Fibroblast of upper back skin (primary cell): ENCODE measurements around the gene TMEM132D.

ENCODE experiments used
- DNase-seq: peaks from one replicate; pipeline ENCODE4 v3.0.0-alpha.2; 2013

TMEM132D gene

GRCh38 chr12:129325566-129325965, 578.3 kb downstream of the TMEM132D start:
- DNase-seq = no peak

DNA sequence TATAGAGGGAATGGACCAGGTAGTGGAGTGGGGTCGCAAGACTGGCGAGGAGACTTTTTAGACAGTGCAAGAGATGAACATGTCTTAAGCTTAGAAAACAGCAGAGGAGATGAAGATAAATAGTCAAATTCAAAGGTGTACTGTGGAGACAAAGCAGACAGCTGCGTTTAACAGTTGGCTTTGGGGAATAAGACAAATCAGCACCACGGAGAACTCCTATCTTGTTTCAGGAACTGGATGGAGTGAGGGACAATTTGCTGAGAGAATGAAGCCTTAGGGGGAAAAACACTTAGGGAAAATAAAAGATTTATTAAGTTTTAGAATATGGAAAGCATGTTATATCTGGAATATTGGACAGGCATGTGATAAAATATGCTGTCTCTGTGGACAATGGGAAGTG, 591.8 kb downstream of the TMEM132D start:
- DNase-seq = no peak

DNA sequence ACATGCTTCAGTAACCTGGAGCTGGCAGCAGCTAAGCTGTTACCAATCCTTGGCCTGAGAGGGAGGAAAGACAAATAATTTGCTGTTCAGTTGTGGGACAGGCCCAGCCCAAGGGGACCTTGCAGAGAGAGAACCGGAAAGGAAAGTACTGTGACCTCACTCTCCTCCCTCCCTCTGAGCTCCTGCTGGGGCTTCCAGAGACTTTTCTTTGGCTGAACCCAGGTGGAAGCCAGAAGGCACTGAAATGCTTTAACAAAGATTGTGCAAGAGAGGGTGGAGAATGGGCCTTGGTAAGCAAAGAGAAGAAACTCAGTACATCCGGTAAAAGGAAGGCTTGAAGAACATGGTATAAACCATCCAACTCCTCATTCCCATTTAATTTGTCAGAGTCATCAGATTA, 593.5 kb downstream of the TMEM132D start:
- DNase-seq = no peak

DNA sequence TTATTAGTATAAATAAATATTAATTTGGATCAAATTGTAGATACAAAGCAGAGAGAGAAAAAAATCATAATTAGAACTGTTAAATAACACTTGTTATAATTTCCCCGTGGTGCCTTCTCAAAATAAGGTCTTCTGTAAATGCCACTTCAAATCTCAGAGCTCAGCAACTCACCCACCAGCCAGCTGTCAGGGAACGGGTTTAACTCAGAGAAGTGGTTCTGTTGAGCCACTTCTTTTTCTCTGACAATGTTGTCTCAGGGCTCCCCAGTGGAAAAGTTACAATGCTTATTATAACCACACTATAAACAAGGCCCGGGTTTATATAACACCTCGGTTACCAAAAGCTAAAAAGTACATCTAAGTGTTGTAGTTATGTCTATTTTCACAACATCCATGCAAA, 598.0 kb downstream of the TMEM132D start:
- no peak for DNase-seq

GRCh38 chr12:129304529-129304928, 599.3 kb downstream of the TMEM132D start:
- no peak for DNase-seq

GRCh38 chr12:129300011-129300410, 603.8 kb downstream of the TMEM132D start:
- no peak for DNase-seq

- no peak for DNase-seq
Measured at GRCh38 chr12:129298921-129299320, 604.9 kb downstream of the TMEM132D start.

- no peak for DNase-seq
Measured at GRCh38 chr12:129296671-129297070, 607.2 kb downstream of the TMEM132D start.

GRCh38 chr12:129294868-129295267, 609.0 kb downstream of the TMEM132D start:
- DNase-seq = no peak

- no peak for DNase-seq
Measured at GRCh38 chr12:129279771-129280170, 624.1 kb downstream of the TMEM132D start.

DNA sequence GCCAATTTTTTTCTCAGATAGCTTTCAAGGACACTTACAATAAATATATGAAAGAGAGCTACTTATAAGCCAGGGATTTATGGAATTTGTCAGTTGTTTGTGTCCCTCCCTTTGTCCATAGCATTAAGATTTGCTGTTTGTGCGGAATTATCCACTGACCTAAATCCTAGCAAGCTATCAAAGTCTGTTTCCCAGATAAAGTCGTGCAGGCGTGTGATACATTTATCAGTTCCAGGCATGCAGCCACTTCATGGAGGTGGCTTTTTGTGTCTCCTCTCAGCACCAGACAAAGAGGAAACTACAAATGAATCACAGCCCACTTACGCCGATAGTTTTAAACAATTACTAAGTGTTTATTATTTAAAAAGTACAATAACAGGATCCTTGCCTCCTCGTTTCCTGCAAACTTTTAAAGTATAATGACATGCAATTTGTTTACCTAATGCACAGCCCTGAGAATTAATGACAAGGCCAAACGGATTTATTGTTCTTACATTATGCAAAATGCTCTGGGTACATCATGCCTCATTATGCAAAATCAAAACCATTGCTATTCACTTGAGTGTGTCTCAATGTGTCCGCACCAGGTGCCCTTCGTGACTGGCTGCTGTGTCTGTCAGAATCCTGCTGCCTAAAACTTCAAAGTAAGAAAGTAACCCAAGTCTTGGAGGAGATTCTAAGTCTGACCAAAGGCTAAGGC, 627.3 kb downstream of the TMEM132D start:
- DNase-seq = no peak

GRCh38 chr12:129269756-129270495, 633.9 kb downstream of the TMEM132D start:
- no peak for DNase-seq

- DNase-seq = no peak
Measured at GRCh38 chr12:129258781-129259318, 645.0 kb downstream of the TMEM132D start.

DNA sequence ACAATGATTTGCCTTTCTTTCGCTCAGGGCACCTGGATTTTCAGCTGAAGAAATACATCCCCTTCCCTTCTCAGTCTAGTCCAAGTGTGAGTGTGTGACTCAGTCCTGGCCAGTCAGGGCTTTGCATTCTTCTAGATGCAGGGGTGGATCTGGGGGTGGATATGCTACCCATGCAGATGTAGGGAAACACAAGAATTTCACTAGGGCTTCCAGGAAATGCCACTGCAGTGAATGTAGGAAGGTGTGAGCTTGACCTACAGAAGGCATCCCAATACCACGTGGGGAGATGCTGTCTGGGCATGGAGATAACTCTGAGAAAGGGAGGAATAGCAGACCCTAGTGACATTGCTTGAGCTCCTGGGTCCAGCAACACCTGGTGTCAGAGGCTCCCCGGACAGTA, 646.3 kb downstream of the TMEM132D start:
- no peak for DNase-seq

- no peak for DNase-seq
Measured at GRCh38 chr12:129246630-129247029, 657.2 kb downstream of the TMEM132D start.

GRCh38 chr12:129245769-129246168, 658.1 kb downstream of the TMEM132D start:
- no peak for DNase-seq

DNA sequence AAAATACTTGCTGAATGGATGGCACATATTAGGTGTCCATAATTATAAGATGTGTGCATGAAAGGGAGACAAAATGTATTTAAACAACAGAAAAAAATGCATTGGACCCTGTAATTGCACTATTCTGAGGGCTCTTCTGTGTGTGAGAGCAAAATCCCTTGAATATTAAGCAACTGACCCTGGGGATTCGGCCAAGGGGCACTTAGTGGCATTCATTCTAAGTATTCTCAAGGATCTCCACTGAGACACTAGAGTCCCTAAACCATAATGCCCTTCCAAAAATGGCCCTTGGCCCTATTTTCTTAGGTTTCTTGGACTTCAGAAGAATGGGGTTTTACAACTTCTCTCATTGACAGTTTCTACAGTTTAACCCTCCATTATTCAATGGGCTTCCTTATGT, 662.0 kb downstream of the TMEM132D start:
- no peak for DNase-seq

- DNase-seq = no peak
Measured at GRCh38 chr12:129237881-129238280, 665.9 kb downstream of the TMEM132D start.

DNA sequence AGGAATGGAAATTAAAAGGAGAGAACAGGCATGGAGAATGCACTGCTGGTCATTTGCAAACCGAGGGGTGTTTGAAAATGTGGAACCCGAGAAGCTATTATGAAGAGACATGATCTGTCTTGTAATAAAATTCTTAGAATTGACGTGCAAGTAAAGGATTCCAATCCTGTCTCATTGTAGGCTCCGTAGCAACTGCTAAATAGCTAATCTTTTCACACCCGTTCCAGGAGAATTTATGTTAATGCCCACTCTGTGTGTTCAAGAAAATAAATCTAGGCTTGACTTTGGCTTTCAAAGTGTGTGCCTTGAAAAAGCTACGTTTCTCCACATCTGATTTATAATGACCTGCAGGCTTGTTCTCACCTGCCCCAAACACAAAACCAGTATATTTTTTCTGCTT, 669.6 kb downstream of the TMEM132D start:
- no peak for DNase-seq

- no peak for DNase-seq
Measured at GRCh38 chr12:129231491-129231890, 672.3 kb downstream of the TMEM132D start.

- DNase-seq = no peak
Measured at GRCh38 chr12:129230995-129231394, 672.8 kb downstream of the TMEM132D start.

DNA sequence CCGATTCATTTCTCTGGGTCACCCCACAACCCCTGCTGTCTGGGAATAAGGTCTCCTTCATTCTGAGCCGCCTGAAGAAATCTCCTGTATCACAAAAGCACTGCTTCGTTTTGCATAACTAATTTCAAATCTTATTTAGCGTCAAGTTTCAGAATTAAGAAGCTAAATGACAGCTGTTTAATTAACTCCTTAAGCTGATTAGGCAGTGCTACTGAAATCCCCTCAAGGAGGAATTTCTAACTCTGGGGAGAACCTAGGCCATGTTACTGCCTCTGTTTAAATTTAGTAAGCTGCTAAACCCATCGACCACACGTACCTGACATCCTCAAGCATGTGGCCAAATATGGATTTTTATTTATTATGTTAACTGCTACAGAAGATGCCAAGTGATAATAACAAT, 677.0 kb downstream of the TMEM132D start:
- DNase-seq = no peak

DNA sequence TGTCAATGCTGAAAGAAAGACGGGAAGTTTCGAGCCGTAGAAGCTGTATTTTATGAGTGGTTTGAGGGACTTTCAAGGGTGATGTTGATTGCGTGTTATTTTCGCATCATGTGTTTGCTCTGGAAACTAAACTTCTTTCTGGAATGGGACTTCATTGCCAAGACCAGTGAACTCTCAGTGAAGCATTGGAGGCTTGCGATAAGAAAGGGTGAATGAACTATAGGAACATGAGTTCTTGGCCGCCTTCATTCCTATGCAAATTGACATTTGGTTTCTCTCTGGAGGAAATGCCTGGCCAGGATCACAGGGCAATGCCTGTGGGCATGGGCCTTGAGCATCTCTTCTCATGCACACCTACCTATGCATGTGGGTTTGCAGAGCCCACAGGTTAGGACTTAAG, 677.8 kb downstream of the TMEM132D start:
- no peak for DNase-seq

GRCh38 chr12:129215556-129215955, 688.3 kb downstream of the TMEM132D start:
- no peak for DNase-seq
